BE2C (cell line): ENCODE data around the gene TMEM72.

Source experiments
- DNase-seq: peaks from one replicate; pipeline ENCODE4 v3.0.0-alpha.2; 2020
- H3K27me3 ChIP-seq: fragments of 250-450 bp; sonication (Bioruptor Pico); 2 replicates; pipeline ENCODE4 v1.5.1; 2020; ENCODE audit warnings: mild to moderate bottlenecking
- H3K36me3 ChIP-seq: fragments of 250-450 bp; sonication (Bioruptor Pico); 2 replicates; pipeline ENCODE4 v1.5.1; 2020; ENCODE audit warnings: mild to moderate bottlenecking
- H3K4me1 ChIP-seq: fragments of 250-450 bp; sonication (Bioruptor Pico); 2 replicates; pipeline ENCODE4 v1.5.1; 2020
- H3K4me3 ChIP-seq: 2 replicates; pipeline ENCODE4 v1.5.1; 2011; ENCODE audit warnings: low read depth, low read length
- H3K9me3 ChIP-seq: fragments of 250-450 bp; sonication (Bioruptor Pico); 2 replicates; pipeline ENCODE4 v1.5.1; 2020
- CTCF ChIP-seq: IDR thresholded peaks from 2 replicates; pipeline ENCODE4 v1.5.1; 2012; ENCODE audit warnings: mild to moderate bottlenecking, low read depth, low read length

The TMEM72 gene

GRCh38 chr10:44970812-44971395 is 59.8 kb downstream of the TMEM72 start:
- H3K4me3 ChIP-seq: no peak overlapping the region
- H3K36me3 ChIP-seq: no peaks in the 10 kb centered on the region
- H3K4me1 ChIP-seq: 0 out of 2 replicates have a peak, but pooled peaks cover 4% of the 10 kb centered on the region
- no peak for TF ChIP-seq CTCF
- no peak for DNase-seq
- no peaks in the 10 kb centered on the region for H3K9me3 ChIP-seq
- H3K27me3 ChIP-seq: no peaks in the 10 kb centered on the region

- TF ChIP-seq CTCF: no peak
- no peak for DNase-seq
- Histone ChIP-seq H3K4me1 (0 out of 2 replicates have a peak, but pooled peaks cover 5% of the 10 kb centered on the region), H3K27me3 (no peaks in the 10 kb centered on the region), H3K9me3 (no peaks in the 10 kb centered on the region), H3K36me3 (no peaks in the 10 kb centered on the region), H3K4me3 (no peak overlapping the region)
Observed at GRCh38 chr10:44971434-44971833, 60.3 kb downstream of the TMEM72 start.

GRCh38 chr10:44971935-44972757 is 61.0 kb downstream of the TMEM72 start:
- no peak for DNase-seq
- H3K4me3 ChIP-seq: no peak overlapping the region
- H3K36me3 ChIP-seq: no peaks in the 10 kb centered on the region
- no peak for TF ChIP-seq CTCF
- H3K4me1 ChIP-seq: 0 out of 2 replicates have a peak, but pooled peaks cover 5% of the 10 kb centered on the region
- H3K9me3 ChIP-seq: no peaks in the 10 kb centered on the region
- H3K27me3 ChIP-seq: no peaks in the 10 kb centered on the region

- Histone ChIP-seq H3K27me3 (no peaks in the 10 kb centered on the region), H3K4me3 (no peak overlapping the region), H3K4me1 (0 out of 2 replicates have a peak, but pooled peaks cover 5% of the 10 kb centered on the region), H3K9me3 (no peaks in the 10 kb centered on the region), H3K36me3 (no peaks in the 10 kb centered on the region)
- TF ChIP-seq CTCF: no peak
- DNase-seq: peak; percentile 51
Observed at GRCh38 chr10:44972874-44973306, 61.8 kb downstream of the TMEM72 start.

GRCh38 chr10:44973323-44974081 is 62.4 kb downstream of the TMEM72 start:
- Histone ChIP-seq H3K4me3 (no peak overlapping the region), H3K9me3 (no peaks in the 10 kb centered on the region), H3K36me3 (no peaks in the 10 kb centered on the region), H3K4me1 (peaks cover 7% of the 10 kb centered on the region; the same call in 1 of the 2 replicates), H3K27me3 (no peaks in the 10 kb centered on the region)
- DNase-seq: no peak
- no peak for TF ChIP-seq CTCF
